Forelimb muscle (tissue), 1 donor: Measurements from ENCODE around the gene UBE2QL1. TPM values are rescaled to one million over a fixed set of nuclear protein-coding genes. Genes with fewer than 3 reads are reported as not detected.

Experiments used
- DNase-seq: peaks from one replicate; pipeline ENCODE4 v3.0.0-alpha.2; 2013; ENCODE audit warnings: low read depth
- polyA plus RNA-seq: library from polyadenylated mRNA; unstranded; fragments of 120-200 nt; gene quantifications from one replicate; pipeline ENCODE4 v1.2.1, GENCODE V29; 2013; ENCODE audit not compliant: insufficient read length

UBE2QL1 gene
- polyA plus RNA-seq, 1 donor, result 3.1 TPM

DNA sequence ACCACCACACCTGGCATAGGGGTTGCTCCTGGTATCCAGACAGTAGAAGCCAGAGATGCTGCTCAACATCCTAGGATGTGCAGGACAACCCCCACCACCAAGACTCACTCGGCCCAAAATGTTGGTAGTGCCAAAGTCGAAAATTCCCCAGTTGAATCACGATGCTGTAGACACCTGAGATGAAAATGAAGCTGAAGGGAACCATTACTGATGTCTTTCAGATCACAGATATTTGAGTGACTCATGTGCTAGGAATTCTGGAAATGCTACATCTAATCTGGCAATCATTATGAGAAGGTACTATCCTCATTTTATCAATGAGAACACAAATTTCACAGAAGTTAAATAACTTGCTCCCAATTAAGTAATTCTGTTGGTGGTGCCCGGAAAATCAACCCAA, 21.0 kb upstream of the UBE2QL1 start:
- no peak for DNase-seq

DNA sequence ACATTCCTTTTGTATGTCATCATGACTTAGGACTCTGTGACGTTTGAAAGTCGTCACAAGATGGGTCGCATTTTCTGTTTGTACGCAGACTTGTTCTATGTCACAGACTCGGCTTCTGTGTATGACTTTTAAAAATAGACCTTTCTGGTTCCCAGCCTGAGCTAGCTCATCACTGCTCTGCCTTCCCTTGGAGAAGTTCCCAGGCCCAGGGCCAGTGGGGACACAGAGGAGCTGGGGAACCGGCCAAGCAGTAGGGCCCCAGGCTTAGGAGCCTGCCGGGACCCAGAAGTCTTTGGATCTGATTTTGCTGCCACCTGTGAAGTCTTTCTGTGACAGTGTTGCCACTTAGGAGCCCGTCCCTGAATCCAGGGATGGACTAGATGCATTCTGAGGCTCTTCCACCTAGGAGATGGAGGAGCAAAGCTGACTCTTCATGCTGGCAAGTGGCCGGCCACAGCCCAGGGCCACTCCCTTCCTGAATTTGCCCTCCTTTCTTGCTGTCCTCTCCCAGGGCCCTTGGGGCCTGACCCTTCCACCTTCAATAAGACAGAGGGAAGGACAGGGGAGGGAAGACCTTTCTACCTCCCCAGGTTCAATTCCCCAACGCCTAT, 18.1 kb upstream of the UBE2QL1 start:
- DNase-seq, result no peak

DNA sequence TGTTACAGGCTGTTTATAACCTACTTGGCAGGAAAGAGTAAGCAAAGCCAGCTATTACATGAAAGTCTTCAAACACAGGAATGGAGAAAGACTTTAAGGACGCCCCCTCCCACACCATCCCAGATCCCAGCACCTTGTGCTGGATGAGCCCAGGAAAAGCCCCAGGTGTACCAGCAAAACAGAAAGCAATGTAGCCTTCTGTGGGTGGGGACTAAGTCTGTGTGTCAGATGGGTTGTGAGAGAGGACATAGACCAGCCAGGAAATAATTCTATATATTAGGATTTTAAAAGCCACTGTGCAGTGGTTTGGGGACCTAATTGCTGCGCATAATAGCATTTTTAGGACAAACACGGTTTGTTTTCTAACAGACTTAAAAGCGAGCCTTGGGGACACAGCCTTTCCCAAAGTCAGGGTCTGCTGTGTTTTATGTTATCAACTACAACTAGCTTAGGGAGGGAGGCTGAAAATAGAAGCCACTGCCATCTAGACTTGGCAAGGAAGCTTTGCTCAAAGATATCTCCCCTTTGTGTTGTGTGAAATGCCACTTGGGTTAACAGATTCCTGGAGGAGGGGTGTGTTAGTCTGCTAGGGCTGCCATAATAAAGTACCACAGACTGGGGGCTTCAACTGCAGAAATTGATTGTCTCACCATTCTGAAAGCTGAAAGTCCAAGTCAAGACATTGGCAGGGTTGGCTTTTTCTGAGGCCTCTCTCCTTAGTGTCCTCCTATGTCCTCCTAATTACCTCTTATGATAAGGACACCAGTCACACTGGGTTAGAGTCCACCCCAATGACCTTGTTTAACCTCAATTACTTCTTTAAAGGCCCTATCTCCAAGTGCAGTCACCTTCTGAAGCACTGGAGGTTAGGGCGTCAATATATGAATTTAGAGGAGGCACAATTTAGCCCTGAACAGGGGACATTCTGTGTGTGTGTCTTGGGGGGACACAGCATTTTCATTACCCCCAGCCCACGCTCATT, 17.2 kb upstream of the UBE2QL1 start:
- no peak for DNase-seq

DNA sequence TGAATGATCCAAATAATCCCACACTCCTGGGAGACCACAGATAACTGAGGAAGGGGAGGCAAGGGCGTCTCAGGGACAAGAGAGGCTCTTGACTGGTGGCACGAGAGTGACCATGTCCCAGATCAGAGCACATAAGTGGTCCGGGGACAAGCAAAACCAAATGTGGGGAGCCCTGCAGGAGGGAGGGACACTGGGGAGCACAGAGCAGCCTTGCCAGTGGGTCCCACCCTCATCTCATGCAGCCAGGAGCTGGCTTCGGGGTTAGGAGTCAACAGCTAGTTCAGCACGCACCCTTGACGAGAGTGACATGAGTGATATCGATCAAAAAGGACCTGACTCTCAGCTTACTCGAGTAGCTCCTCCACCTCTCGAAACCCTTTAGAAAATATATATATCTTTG, 16.5 kb upstream of the UBE2QL1 start:
- DNase-seq, result no peak

DNA sequence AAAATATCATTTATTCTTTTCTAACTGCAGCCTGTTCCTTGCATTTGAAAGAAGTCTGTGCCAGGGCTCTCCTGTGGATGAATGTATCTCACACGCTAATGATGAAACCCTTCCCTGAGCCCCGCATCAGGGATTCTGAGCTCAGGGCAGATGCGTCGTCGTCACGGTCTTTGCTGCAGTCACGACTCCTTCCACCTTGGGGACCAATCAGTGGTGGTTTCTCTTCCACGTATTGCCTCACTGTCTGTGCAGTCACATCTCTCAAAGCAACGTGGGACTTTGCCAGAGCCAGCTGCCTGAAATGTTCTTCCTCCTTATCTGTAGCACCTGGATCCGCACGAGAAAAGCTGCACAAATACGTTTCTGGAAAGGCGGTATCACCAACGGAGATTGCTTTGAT, 13.9 kb upstream of the UBE2QL1 start:
- DNase-seq, result no peak

DNA sequence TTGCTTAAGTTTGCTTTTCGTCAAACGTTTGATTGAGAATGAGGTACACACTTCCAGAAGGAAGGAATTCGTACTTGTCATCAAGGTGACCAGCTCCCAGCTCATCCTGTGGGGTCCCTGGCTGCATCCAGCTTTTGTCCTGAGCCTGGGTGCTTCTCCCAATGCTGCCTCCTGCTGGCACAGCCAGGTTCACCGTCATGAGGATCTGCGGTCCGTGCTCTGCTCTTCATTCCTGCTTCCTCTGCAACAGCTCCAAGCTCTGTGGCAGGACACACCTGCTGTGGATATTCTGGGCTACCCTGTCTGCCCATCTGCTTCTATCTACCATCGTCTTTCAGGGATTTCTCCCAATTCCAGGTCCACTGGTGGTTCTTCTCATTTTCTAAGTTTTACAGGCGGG, 13.3 kb upstream of the UBE2QL1 start:
- no peak for DNase-seq

DNA sequence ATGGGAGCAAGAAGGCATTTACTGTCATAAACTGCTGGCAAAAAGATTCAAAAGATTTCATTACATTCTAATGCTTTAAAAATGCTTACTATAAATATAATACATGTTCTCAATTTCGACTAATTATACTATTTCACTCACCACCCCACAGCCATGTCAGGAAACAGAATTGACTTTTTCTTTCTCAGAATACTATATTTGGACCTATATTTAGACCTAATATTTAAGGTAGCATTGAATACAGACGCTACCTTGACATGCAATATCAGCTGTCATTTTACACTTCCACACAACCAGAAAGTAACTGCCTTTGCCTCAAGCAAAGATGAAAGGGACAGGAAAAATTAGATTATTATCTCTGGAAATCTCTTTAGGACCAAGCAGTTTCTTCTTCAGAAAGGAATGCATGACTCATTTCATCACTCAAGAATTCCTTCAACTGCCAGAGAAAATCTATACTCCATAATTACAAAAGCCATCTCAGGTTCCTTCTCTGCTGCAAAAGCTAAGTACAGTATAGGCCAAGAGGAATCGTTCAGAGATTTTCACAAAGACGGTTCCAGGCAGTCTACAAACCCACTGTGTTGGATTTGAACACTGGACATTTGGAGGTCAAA, 11.8 kb upstream of the UBE2QL1 start:
- DNase-seq, result no peak

DNA sequence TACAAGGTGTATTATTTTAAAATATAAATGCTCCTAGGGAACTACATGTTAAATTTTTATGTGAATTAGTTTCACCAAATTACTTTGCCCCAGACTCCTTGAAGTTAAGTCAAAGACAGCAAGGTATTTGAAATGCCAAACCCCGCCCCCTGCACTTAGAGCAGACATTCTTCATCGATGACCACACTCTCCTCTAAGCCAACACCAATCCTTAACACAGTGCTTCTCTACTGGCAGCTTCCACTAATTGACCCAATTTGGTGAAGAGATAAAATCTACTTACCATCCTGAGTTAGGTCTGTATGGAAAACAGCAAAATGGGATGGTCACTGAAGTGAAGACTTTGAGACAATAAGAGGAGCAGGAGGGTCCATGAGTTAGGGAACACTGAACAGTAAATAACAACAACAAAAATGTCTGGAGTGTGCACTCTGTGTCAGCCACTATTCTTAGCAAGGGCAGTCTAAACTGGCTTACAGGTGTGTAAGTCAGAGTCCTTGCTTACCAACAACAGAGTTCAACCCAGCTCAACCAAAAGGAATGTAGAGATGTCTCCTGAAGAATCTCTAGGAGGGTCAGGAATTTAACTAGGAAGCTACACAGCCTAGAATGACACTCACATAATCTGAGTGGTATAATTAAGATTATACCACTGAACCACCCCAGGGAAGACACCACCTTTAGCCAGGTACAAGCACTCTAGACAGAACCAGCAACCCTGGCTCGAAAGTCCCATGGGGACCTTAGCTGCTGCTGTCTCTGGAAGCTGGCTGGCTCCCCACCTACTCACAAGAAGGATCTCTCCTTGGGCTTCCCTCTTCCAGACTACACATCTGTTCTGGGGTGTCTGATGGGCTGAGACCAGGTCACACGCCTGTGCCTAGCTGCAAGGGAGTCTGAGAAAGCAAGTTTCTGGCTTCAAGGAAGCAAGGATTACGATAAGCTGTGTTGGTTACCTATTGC, 8.8 kb upstream of the UBE2QL1 start:
- no peak for DNase-seq

DNA sequence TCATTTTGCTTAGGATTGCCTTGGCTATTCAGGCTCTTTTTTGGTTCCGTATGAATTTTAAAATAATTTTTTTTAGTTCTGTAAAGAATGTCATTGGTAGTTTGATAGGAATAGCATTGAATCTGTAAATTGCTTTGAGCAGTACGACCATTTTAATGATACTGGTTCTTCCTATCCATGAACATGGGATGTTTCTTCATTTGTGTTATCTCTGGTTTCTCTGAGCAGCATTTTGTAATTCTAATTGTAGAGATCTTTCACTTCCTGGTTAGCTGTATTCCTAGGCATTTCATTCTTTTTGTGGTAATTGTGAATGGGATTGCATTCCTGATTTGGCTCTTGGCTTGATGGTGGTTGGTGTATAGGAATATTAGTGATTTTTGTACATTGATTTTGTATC, 6.3 kb upstream of the UBE2QL1 start:
- DNase-seq, result no peak

DNA sequence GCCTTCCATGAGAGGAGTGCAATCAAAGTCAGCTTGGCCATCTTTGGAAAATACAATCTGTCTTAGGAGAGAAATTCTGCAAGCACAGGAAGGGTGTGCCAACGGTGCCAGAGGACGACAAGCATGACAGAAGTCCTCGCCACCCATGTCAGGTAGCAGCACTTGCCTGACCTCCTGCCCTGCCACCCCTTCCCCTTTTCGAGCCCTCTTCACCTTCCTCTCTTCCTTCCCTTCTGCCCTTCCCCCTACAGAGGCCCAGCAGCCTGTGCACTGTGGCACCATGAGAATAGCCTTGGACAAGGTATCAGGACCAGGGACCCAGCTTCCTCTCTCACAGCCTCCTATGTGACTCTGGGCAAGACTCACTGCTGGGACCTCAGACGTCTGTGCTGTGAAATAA, 5.3 kb upstream of the UBE2QL1 start:
- DNase-seq, result no peak

DNA sequence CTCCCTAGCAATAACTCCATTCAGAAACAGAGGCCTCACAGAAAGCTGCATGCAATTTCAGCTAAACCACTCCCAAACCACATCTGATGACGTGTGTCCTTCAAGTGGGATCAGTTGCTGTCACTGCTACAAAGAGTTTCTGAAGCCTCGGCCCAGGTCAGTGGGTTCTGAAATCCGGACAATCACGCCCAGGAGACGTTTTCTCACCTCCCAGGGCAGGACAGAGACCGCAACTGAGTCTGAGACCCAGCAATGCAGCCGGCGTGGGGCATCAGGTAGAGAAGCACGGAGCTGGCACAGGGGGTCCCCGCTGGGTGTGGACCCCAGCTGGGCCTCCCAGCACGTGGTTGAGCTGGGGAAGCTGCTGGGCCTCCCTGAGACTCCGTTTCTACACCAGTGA, 2.6 kb upstream of the UBE2QL1 start:
- no peak for DNase-seq

DNA sequence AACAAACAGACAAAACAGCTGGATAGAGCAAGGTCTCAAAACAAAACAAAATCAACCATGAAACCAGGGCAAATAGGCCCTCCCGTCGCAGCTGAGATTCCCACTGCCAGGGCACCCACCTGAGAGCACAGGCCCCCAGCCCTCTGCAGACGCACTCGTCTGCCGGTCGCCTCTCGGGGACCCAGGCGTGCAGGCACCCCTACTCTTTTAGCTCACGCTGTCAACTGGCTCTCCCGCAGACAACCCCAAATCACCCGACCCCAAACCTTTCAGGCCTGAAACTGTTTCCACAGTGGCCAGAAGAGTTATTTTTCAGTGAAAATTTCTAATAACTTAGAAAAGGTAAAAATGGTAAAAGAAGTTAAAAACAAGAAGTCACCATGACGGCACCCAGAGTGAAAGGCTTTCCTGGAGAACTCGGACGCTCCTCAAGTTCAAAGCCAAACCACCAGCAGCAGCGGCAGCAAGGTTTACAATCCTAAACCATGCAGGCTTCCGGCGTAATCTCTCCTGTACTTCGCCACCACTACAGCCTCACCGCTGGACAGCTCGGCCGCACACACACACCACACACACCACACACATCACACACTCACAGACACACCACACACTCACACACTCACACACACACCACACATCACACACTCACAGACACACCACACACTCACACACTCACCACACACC, 1.9 kb upstream of the UBE2QL1 start:
- DNase-seq, result no peak

DNA sequence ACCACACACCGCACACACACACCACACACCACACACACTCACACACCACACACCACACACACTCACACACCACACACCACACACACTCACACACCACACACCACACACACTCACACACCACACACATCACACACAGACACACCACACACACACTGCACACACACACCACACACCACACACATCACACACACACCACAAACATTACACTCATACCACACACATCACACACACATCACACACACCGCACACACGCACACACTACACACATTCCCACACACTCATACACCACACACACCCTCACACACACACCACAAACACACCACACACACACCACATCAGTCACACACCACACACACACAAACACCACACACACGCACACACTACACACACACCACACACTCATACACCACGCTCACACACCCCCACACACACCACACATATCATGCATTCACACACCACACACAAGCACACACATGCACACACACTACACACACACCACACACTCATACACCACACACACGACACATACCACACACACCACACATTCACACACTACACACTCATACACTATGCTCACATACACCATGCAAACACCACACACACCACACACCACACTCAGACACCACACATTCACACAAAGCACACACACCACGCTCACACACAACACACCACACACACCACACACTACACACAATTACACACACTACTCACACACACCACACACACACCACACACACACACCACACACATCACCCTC, 1.1 kb upstream of the UBE2QL1 start:
- DNase-seq, result no peak

DNA sequence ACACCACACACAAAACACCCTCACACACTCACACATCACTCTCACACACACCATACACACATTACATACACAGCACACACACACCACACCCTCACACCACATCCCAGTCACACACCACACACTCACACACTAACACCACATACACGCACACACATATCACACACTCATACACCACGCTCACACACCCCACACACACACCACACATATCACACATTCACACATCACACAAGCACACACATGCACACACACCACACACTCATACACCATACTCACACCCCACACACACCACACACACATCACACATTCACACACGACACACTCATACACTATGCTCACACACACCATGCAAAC, 543 bp upstream of the UBE2QL1 start:
- DNase-seq, result no peak

DNA sequence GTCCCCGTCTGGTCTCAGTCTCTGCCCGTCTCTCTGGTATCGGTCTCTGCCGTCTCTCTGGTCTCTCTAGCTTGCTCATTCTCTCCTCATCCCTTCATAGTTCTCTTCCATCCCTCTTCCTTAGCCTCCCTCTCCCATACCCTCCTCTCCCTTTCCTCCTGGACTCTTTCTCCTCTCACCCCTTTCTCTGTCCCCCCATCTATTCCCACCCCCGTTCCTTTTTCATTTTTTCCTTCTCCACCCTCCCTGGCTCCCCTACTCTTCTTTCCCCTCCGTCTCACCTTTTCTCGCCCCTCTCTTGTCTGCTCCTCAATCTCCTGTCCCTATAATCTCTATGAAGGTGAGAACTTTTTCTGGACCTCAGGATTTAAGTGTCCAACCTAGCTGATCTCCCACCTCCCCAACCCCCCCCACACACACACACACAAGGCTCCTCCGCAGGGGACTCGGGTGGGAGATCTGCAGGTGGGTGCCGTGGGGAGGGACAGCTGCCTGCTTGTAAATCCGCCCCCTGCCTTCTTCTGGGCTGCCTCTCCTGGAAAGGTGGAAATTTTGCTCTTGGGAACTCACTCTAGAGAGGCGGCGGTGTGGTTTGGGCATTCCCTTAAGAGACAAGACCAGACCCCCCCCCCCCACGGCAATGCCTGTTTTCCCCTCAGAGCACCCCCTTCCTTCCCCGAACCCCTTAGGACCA, 953 bp downstream of the UBE2QL1 start:
- DNase-seq, result no peak

DNA sequence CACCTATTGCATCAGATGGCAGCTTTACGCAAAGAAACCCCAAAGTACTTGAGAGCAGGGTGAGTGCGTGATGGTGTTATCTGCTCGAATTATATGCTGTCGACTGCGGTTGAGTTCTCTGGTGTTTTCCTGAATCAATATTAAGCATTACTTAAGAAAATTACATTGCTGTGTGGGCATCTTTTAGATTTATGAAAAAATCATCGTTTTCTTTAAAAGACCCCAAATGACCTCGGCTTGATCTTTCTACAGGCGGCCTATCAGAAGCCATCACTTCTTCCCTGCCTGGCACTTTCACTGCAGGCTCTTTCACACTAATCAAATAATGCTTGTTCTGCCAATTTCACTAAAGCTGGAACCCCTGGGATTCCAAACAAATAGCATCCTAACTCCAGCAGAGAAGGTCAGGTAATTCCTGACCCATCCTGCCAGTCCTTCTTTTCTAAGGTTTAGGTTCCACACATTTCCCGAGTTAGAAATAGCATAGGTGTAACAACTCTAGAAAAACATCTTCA, 1.7 kb downstream of the UBE2QL1 start:
- DNase-seq, result no peak

DNA sequence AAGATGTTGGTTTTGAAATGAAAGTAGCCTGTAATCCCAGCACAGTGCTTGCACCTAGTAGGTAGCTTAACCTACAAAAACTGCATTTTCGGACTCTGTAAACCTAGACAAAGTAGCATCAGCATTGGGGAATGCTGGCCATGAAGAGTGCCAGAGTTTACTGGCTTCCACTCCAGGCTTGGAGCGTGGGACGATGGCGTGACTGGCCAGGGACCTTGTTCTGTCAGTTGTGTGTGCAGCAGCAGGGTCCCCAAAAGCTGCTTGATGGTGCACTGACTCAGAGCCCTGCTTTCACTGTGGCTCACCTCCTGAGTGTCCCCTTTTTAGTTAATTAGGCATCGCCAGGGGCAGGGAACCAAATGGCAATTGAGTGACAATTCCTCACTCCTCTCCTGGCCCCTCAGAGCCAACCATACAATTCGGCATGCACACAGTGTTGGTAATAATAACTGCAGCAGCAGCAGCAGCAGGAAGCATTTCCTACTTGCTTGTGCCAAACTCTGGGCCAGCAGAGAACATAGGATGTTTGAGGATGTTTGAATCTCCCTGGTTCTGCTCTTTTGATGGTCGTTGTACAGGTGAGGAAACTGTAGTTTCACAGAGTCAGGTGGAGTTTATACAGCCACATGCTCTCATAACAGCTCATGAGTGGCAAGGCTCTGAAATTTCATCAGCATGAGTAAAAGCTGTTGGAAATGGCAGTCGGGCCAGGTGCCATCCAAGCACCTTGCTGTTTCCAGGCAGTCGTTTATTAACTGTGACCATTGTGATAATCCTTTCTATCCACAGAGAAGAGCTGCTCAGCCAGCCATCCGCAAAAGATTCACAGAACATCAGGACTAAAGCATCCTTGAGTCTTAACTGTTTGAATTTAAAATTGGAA, 4.2 kb downstream of the UBE2QL1 start:
- DNase-seq, result no peak

DNA sequence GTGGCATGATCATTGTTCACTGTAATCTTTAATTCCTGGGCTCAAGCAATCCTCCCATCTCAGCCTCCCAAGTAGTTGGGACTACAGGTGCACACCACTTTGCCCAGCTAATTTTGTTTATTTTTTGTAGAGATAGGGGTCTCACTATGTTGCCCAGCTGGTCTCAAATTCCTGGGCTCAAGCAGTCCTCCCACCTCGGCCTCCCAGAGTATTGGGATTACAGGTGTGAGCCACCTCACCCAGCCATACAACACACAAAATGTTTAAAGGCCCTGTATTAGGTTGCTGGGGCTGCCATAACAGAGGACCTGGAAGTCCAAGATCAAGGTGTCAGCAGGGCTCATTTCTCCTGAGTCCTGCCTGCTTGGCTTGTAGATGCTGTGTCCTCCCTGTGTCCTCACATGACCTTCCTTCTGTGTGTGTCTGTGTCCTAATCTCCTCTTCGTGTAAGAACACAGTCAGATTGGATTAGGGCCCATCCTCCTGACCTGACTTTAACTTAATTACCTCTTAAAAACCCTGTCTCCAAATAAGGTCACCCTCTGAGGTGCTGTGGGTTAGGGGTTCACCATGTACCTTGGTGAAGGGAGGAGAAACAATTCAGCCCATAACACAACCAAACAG, 5.4 kb downstream of the UBE2QL1 start:
- DNase-seq, result no peak
